Fibroblast of lung (primary cell): ENCODE measurements around the gene CFAP58. TPM values are rescaled to one million over a fixed set of nuclear protein-coding genes. Genes with fewer than 3 reads are reported as not detected.

Experiments used
- DNase-seq, 2 donors: peaks; one replicate each; pipeline versions ENCODE4 v3.0.0 to v3.0.0-alpha.2; 2010; ENCODE audit warnings: low read depth in 2 of 2
- H2AFZ ChIP-seq: 2 replicates; pipeline ENCODE4 v1.5.1; 2012; ENCODE audit warnings: low read length, control low read depth, inconsistent platforms
- H3K27ac ChIP-seq: 2 replicates; pipeline ENCODE4 v1.5.1; 2011; ENCODE audit warnings: low read length, control low read depth; ENCODE audit not compliant: insufficient read depth
- H3K27me3 ChIP-seq: 2 replicates; pipeline ENCODE4 v1.5.1; 2011; ENCODE audit warnings: mild to moderate bottlenecking, low read length; ENCODE audit not compliant: control insufficient read depth, insufficient read depth
- H3K36me3 ChIP-seq: 2 replicates; pipeline ENCODE4 v1.5.1; 2011; ENCODE audit warnings: low read length; ENCODE audit not compliant: control insufficient read depth, insufficient read depth
- H3K4me1 ChIP-seq: 2 replicates; pipeline ENCODE4 v1.5.1; 2011; ENCODE audit warnings: low read length; ENCODE audit not compliant: control insufficient read depth, insufficient read depth; ENCODE audit errors: extremely low read depth
- H3K4me2 ChIP-seq: 2 replicates; pipeline ENCODE4 v1.5.1; 2011; ENCODE audit warnings: low read length, control low read depth; ENCODE audit not compliant: insufficient read depth; ENCODE audit errors: extremely low read depth
- H3K4me3 ChIP-seq, 4 experiments: fragments of 200-600 bp in 1 of 4; sonication (generic) in 1 of 4; replicated peaks in 1 of 4; 2 replicates each; pipeline ENCODE4 v1.5.1; 2011 to 2016; ENCODE audit warnings: low read length in 4 of 4, low read depth in 3 of 4, mild to moderate bottlenecking in 3 of 4, control low read depth in 2 of 4, inconsistent platforms in 1 of 4, mixed read lengths in 1 of 4; ENCODE audit not compliant: insufficient read depth in 1 of 4; ENCODE audit errors: control extremely low read depth in 1 of 4
- H3K79me2 ChIP-seq: 2 replicates; pipeline ENCODE4 v1.5.1; 2012; ENCODE audit warnings: mild to moderate bottlenecking, low read length, inconsistent platforms; ENCODE audit not compliant: control insufficient read depth, insufficient read depth
- H3K9ac ChIP-seq: 2 replicates; pipeline ENCODE4 v1.5.1; 2011; ENCODE audit warnings: mild to moderate bottlenecking, low read length, control low read depth; ENCODE audit not compliant: insufficient read depth
- H3K9me3 ChIP-seq: 2 replicates; pipeline ENCODE4 v1.5.1; 2012; ENCODE audit warnings: low read depth, low read length; ENCODE audit not compliant: control insufficient read depth, insufficient read depth
- H4K20me1 ChIP-seq: 2 replicates; pipeline ENCODE4 v1.5.1; 2011; ENCODE audit warnings: low read length; ENCODE audit not compliant: control insufficient read depth, insufficient read depth; ENCODE audit errors: extremely low read depth
- CTCF ChIP-seq, 2 donors: IDR thresholded peaks in 1 of 2; conservative IDR thresholded peaks in 1 of 2; 1 replicate in 1 of 2; 2 replicates in 1 of 2; pipeline ENCODE4 v1.5.1; 2011 to 2012; ENCODE audit warnings: low read length in 2 of 2, control low read depth in 1 of 2, inconsistent platforms in 1 of 2, low read depth in 1 of 2, mild to moderate bottlenecking in 1 of 2
- EZH2 ChIP-seq: IDR thresholded peaks from 2 replicates; pipeline ENCODE4 v1.5.1; 2012; ENCODE audit warnings: low read length, control low read depth, mild to moderate bottlenecking; ENCODE audit errors: missing control alignments
- polyA plus RNA-seq, 2 donors: library from polyadenylated mRNA; depleted of rRNA in 1 of 2; stranded (reverse) in 1 of 2; unstranded in 1 of 2; fragments of >200 nt; gene quantifications; 2 replicates each; pipeline ENCODE4 v1.2.1, GENCODE V29; 2011 to 2012; ENCODE audit warnings: missing spikeins in 1 of 2
- total RNA-seq: library from RNA; depleted of rRNA; stranded (reverse); fragments of >200 nt; gene quantifications from 2 replicates; pipeline ENCODE4 v1.2.1, GENCODE V29; 2014

The CFAP58 gene
- total and polyA plus RNA-seq, 2 donors (not counting 1 experiment from before 2014, with no cell fraction given), result 0.33 to 0.42 TPM

GRCh38 chr10:104413528-104413927, 59.9 kb downstream of the CFAP58 start:
- no peak overlapping the region for H3K9ac ChIP-seq
- no peaks in the 10 kb centered on the region for H3K27me3 ChIP-seq
- no peaks in the 10 kb centered on the region for H3K79me2 ChIP-seq
- H3K4me2 ChIP-seq, result no peak overlapping the region
- H3K4me3 ChIP-seq, result no peak overlapping the region
- H3K9me3 ChIP-seq, result no peaks in the 10 kb centered on the region
- H3K4me1 ChIP-seq, result no peaks in the 10 kb centered on the region
- no peaks in the 10 kb centered on the region for H3K36me3 ChIP-seq
- H2AFZ ChIP-seq, result no peak overlapping the region
- H4K20me1 ChIP-seq, result no peaks in the 10 kb centered on the region
- TF ChIP-seq EZH2 (no peak), CTCF (conservative IDR thresholded peaks at IDR 0.05 in 1 of 2, IDR thresholded peaks at IDR 0.05 in 1 of 2; ENCODE audit: low read depth in 1 of 2, low read length in 2 of 2) (no peak)
- H3K27ac ChIP-seq, result no peak overlapping the region
- DNase-seq, result no peak

GRCh38 chr10:104415526-104416165, 62.0 kb downstream of the CFAP58 start:
- H3K27me3 ChIP-seq, result no peaks in the 10 kb centered on the region
- no peaks in the 10 kb centered on the region for H3K79me2 ChIP-seq
- H4K20me1 ChIP-seq, result no peaks in the 10 kb centered on the region
- H3K9me3 ChIP-seq, result no peaks in the 10 kb centered on the region
- H3K27ac ChIP-seq, result no peak overlapping the region
- no peak overlapping the region for H2AFZ ChIP-seq
- H3K9ac ChIP-seq, result no peak overlapping the region
- H3K4me1 ChIP-seq, result no peaks in the 10 kb centered on the region
- TF ChIP-seq EZH2 (no peak), CTCF (conservative IDR thresholded peaks at IDR 0.05 in 1 of 2, IDR thresholded peaks at IDR 0.05 in 1 of 2; ENCODE audit: low read depth in 1 of 2, low read length in 2 of 2) (no peak)
- no peak overlapping the region for H3K4me3 ChIP-seq
- H3K36me3 ChIP-seq, result no peaks in the 10 kb centered on the region
- DNase-seq, result no peak
- no peak overlapping the region for H3K4me2 ChIP-seq

DNA sequence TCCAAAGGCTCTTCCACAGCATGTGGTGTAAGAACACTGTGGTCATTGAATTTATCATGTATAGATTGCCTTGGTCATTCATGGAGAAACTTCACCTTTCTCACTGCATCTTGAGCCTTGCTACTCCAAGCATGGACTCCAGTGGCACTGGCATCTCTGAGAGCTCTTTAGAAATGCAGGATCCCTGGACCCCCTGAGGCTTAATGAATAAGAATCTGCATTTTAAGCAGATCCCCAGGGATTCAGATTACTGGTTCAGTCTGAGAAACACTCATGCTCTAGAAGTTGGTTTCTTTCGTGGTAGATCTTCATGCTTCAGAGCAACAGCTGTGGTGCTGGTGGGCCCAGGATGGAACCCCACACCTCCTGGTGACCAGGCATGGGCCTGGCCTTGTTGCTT, 63.2 kb downstream of the CFAP58 start:
- Histone ChIP-seq H3K36me3 (no peaks in the 10 kb centered on the region), H3K79me2 (no peaks in the 10 kb centered on the region), H2AFZ (no peak overlapping the region), H4K20me1 (no peaks in the 10 kb centered on the region), H3K4me1 (no peaks in the 10 kb centered on the region), H3K27me3 (no peaks in the 10 kb centered on the region), H3K9me3 (no peaks in the 10 kb centered on the region), H3K4me3 (no peak overlapping the region), H3K4me2 (no peak overlapping the region), H3K27ac (no peak overlapping the region), H3K9ac (no peak overlapping the region)
- no peak for TF ChIP-seq CTCF (conservative IDR thresholded peaks at IDR 0.05 in 1 of 2, IDR thresholded peaks at IDR 0.05 in 1 of 2; ENCODE audit: low read depth in 1 of 2, low read length in 2 of 2)
- TF ChIP-seq EZH2, result no peak
- DNase-seq, result no peak
